NCI-H2227 treated with DMSO at 0.1 percent for 48 hours (cell line): Measurements from ENCODE around the gene NME7.
A peak's percentile ranks its signal among the peaks of the same experiment; 100 is the strongest.
"Not testable (repeated sequence)": the region's sequence is repeated elsewhere in the genome, so short reads cannot be mapped to it uniquely, and the experiment has no call there.

Experiments
- DNase-seq: peaks from one replicate; lab custom pipeline; 2025; lab: John Stamatoyannopoulos, UW

NME7 gene

DNA sequence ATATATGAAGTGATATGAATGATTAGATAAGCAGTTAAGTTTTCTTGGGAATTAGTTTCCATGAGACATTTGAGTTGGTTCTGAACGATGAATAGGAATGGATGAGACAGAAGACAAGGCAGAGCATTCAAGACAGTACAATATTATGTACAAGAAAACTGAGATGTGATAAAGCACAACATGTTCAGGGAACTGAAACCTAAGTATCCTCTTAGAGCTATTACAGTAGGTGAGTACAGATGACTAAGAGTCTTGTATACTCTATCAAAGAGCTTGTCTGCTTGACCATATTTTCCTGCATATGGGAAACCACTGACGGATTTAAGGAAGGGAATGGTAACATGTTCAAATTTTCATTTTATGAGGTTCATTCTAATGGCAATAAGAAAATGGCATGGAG is 61.6 kb downstream of the NME7 start:
- DNase-seq: no peak

DNA sequence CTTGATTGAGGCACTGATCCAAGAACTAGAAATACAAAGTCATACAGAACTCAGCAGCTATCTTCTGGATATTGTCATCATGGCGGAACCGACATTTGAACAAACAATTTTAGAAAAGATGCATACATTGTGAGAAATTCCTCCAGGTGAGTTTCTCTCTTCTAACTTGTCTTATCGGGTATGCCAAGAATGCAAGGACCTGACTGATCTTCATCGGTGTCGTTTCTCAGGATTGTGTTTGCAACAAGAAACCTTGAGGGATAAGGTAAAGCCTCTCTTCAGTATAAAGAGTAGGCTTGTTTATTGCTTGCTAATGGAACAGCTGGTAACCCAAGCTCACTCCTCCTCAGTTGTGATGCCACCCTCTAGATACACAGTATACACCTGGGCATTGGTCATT is 62.2 kb downstream of the NME7 start:
- DNase-seq: no peak

DNA sequence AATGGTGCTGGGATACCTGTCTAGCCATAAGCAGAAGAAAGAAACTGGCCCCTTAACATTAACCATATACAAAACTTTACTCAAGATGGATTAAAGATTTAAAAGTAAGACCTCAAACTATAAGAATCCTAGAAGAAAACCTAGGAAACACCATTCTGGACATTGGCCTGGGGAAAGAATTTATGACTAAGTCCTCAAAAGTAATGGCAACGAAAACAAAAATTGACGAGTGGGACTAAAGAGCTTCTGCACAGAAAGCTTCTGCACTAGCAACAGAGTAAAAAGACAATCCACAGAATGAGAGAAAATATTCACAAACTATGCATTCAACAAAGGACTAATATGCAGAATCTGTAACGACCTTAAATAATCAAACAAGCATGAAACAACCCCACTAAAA is 66.7 kb downstream of the NME7 start:
- DNase-seq: no peak

DNA sequence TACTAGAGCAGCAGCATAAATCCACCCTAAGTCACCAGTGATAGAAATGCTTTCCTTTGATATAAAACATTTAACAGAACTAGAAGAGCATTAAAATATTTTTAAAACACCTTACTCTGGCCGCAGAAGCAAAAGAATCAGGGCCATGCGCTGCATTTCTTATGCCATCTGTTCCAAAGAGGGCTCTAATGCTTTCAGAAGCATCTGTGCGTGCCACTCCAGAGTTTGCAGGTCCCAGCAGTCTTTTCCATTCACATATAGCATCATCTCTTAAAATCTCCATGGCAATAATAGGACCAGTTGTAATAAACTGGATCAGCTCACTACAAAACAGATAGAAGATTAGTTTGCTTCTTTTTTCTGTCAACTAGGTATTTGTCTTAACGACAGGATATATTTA is 69.2 kb downstream of the NME7 start:
- DNase-seq: no peak

DNA sequence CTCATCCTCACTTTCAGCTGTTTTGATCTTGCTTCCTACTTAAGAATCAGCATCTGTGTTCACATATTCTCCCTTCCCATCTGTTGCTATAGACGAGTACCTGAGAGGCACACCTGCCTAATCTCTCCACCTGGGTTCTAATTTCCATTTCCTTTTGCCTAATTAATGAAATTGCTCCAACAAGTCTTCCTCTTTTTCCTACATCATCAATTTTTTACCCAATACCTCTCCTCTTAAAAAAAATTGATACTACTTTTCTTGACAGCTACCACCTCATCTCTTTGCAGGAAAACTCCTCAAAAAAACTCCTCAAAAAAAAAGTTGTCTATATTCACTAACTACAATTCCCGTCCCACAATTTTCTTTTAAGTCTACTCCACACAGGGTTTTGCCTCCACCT is 71.8 kb downstream of the NME7 start:
- no peak for DNase-seq

DNA sequence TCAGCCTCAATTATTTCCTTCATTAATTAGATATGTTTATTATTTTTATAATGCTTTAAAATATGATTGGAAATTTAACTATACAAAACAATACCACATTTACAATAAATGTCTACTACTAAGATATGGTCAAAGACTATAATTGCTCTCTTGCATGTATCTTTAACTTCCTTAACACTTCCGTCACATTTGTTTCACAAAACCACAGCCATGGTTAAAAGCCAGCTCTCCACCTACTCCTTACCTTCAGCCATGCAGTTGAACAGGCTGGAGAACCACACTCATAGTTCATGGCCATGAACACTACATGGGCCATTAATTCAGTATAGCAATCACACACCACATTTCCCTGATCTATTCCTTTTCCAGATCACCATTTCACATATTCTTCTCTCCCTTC is 72.2 kb downstream of the NME7 start:
- no peak for DNase-seq

DNA sequence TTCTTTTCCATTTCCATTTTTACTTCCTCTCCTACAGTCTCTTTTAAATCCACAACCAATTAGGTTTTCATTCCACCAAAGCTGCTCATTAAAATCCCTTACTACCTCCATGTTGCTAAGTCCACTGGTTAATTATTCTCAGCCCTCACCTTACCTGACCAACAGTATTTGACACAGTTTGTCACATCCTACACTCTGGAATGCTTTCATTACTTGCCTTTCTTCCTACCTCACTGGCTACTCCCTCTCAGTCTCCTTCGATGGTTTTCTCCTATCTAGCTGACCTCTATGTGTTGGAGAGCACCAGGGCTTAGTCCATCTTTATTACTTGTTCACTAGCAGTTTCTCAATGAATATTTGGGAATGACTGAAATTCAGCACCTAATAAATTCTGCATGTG is 78.6 kb downstream of the NME7 start:
- no peak for DNase-seq

DNA sequence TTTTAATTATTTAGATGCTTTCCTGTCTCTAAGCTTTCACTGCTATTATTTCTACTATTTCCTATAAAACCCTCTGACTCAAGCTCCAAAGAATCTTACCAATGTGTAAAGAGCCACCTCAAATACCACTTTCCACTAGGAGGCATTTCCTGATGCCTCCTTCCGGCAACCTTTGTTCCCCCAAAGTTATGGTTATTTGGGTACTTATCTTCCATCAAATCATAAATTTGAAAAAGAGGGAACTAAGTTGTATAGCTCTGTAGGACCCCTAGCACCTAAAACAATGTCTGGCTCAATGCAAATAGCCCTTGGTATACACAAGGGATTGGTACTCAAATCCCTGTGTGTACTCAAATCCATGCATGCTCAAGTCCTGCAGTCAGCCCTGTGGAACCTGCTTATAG is 79.6 kb downstream of the NME7 start:
- DNase-seq: no peak

DNA sequence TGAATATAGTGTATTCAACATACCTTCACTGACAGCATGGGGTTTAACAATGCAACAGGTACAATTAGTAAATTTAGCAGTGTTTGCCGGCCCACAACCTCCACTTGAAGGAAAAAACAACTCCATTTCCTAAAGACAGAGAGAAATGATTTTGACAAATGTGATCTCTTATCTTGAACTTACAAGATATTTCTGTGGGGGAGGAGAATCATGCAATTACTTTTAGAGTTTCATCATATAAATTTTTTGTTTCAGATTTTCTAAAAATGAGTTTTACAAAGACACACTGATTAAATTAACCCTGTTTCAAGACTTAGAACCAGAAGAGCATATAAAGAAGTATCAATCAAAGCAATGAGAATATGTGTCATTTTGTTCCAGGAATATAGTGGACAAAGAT is 80.3 kb downstream of the NME7 start:
- no peak for DNase-seq

DNA sequence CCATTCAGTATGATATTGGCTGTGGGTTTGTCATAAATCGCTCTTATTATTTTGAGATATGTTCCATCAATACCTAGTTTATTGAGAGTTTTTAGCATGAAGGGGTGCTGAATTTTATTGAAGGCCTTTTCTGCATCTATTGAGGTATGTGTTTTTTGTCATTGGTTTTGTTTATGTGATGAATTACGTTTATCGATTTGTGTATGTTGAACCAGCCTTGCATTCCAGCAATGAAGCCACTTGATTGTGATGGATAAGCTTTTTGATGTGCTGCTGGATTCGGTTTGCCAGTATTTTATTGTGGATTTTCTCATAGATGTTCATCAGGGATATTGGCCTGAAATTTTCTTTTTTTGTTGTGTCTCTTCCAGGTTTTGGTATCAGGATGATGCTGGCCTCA is 86.0 kb downstream of the NME7 start:
- DNase-seq: not testable (repeated sequence)

DNA sequence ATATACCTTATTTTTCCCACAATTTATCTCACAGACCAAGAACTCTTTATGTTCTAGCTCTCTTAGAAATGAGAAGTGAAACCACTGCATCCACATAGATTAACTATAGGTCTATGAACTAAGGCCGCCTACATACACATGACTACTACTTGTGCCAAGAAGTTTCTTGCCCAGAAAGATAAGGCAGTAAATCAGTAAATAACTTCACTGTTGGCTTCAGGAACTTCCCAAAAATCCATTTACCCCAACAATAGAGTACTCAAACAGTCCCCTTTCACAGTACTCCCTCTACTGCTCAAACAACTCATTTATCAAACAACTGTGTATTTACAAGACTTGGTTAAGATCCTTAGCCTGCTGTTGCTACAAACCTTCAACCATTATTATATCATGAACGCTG is 96.5 kb downstream of the NME7 start:
- no peak for DNase-seq

DNA sequence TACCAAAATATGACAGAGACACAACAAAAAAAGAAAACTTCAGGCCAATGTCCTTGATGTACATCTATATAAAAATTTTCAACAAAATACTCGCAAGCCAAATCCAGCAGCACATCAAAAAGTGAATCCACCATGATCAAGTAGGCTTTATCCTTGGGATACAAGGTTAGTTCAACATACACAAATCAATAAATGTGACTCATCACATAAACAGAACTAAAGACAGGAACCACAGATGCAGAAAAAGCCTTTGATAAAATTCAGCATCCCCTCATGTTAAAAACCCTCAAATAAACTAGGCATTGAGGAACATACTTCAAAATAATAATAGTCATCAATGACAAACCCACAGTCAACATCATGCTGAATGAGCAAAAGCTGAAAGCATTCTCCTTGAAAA is 101.5 kb downstream of the NME7 start:
- no peak for DNase-seq

DNA sequence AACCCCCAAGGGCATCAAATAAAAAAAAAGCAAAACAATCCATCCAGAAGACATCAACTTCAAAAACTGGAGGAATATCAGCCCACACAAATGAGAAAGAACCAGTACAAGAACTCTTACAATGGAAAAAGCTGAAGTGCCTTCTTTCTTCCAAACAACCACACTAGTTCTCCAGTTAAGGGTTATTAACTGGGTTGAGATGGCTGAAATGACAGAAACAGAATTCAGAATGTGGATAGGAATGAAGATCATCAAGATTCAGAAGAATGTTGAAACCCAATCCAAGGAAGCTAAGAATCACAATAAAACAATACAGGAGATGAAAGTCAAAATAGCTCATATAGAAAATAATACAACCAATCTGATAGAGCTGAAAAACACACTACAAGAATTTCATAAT is 104.5 kb downstream of the NME7 start:
- no peak for DNase-seq

DNA sequence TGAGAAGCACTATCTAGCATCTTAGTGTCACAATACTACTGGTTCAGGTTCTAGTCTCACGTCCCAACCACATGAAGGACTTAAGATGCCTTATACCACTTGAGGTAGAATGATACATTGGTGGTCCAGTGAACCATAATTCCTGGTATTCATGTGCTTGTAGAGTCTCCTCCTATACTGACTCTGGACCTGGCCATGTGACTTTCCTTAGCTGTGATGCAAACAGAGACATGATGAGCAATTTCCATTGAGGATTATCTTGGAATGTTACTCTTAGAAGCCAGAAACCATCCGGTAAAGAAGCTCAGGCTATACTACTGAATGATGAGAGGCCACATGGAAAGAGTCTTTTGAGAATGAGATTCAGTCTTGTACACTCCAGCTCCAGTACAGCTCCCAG is 105.7 kb downstream of the NME7 start:
- no peak for DNase-seq

DNA sequence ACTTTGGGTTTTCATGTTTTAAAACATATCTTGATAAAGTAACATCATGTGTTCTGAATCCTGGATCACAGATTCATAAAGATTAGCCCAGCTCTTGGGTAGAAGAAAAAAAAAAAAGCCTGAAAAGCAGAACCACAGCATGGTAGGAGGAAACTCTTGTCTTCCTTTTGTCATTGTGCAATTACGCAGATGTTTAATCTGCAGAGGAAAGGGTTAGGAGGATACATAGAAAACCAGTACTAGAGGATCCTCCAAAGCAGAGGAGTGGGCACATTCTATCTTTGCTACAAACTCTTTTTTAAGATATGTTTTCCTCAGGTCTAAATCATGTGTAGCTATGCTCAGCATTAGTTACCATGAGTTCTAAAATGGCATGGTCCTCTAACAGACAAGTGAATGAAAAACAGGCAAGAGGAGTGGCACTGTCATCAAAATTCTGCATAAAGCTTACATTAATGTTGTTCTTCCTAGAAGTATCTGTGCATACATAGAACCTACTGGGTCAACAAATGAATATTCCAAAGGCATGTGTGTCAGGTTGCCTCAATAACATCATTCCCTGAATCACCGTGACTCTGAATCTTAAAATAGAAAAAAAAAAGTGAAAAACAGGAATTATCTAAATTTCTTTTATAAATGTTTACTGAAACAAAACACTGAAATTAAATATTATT is 107.0 kb downstream of the NME7 start:
- no peak for DNase-seq

DNA sequence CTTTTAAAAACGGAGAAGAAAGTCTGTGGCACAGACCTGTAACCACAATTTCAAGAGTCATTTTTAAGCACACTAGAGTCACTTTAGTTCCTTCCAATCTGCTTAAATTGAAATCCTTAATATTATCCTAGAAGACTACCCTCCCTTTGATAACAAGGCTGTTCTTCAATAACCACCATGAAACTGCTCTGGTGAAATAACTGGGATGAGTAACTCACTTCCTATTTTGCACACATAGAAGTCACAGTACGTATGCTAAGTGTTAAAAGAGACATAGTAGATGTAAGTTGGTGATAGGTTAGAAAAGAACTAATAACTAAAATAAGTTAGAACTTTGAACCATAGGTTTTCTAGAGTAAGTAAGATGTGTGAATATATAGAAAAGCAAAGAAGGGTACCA is 107.8 kb downstream of the NME7 start:
- no peak for DNase-seq

DNA sequence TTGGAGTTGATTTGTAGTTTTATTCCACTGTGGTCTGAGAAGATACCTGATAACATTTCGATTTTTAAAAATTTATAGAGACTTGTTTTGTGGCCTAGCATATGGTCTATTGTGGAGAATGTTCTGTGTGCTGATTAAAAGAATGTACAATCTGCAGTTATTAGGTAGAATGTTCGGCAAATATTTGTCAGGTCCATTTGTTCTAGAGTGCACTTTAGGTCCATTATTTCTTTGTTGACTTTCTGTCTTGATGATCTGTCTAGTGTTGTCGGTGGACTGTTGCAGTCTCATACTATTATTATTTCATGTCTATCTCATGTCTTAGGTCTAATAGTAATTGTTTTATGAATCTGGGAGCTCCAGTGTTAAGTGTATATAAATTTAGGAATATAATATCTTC is 116.8 kb downstream of the NME7 start:
- no peak for DNase-seq

DNA sequence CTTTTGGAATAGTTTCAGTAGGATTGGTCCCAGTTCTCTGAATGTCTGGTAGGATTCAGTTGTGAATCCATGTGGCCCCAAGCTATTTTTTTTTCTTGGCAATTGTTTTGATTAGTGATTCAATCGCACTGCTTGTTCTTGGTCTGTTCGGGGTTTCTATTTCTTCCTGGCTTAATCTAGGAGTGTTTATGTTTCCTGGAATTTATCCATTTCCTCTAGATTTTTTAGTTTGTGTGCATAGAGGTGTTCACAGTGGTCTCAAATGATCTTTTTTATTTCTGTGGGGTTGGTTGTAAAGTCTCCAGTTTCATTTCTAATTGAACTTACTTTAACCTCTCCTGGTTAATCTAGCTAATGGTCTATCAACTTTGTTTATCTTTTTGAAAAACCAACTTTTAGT is 117.6 kb downstream of the NME7 start:
- DNase-seq: no peak

DNA sequence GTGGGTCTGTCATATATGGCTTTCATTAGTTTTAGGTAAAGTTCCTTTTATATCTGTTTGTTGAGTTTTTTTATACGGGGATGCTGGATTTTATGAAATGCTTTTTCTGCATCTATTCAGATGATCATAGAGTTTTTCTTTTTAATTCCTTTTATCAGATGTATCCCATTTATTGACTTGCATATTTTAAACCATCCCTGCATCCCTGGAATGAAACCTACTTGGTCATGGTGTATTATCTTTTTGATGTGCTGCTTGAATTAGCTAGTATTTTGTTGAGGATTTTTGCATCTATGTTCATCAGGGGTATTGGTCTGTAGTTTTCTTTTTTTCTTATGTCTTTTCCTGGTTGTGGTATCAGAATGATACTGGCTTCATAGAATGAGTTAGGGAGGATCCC is 118.0 kb downstream of the NME7 start:
- DNase-seq: no peak

DNA sequence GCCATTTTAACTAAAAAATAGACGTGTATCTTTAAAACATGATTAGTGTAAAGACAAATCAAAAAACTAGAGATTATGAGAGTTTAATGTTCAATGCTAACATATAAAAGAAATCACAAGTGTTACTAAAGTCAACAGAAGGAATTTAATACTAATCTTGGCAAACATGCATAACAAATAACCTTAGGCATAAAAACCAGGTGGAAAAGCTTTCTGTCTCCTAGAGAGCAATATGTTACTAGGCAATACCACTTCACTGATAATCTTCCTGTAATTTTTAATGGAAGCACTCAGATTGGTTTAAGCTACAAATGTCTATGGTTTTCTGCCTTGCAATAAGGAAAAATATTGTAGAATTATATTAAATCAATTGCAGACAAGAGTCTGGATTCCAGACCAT is 121.9 kb downstream of the NME7 start:
- DNase-seq: no peak

DNA sequence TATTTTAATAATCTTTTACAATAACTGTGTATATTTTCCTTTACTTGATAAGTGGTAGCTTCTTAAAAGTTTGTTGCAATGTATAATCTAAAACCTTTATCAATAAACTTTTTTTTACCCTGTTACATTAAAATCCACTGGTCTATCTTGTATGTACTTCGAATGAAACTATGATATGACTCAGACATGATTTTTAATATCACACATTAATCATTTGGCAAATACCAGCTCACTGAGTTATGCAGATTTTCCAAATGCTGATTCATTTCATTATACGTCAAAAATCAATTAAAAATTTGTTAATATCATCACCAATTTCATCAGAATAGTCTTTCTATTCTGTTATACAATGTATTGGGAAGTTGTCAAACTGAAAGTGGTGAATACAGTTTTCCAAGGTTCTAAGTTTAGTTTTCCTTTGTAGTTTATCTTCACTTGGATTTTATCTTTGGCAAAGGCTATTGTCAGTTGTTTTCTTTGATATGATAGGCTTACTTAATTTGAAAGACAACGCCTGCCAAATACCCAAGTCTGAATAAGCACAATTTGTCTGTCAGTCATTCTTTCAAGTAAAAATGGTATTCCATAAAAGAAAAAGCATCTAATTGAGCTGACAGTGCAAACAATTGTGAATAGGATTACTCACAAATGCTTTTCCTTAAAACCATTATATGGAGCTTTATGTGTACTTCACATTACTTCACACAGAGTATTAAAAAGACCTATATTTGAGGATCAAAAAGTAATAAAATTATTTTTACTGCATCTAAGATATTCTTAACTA is 127.0 kb downstream of the NME7 start:
- peak; percentile 2 for DNase-seq

DNA sequence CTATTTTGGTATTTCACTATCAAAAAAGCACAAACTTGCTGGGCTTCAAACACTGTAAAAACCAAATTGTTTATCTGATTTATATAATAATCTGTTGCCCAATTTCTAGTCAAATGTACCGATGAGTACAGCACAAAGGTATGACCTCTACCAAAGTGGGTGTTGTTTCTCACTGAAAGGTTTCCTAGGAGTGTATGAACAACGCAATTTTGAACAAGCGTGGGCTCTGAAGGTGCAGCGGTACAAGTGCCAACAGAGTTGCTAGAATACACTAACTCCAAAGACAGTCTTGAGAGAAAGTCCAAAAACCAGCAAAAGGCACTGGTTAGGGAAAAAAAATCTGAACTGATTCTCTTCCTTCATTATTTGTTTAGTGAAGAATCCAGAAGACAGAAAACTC is 130.7 kb downstream of the NME7 start:
- DNase-seq: no peak

DNA sequence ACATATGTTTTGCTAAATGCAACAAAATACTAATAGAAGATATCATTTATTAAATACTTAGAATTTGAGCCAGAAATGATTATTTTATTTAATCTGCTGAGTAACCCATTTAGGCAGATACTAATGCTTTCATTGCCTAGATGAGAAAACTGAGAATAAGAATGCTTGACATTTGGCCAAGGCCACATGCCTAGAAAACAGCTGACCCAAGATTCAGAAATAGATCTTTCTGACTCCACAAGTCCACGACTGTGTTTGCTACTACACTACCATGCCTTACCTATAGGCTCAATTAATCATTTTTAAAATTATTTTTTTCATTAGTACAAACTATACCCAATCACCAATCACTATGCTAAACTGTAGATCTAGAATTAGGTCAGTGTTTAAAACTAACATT is 131.5 kb downstream of the NME7 start:
- DNase-seq: no peak

DNA sequence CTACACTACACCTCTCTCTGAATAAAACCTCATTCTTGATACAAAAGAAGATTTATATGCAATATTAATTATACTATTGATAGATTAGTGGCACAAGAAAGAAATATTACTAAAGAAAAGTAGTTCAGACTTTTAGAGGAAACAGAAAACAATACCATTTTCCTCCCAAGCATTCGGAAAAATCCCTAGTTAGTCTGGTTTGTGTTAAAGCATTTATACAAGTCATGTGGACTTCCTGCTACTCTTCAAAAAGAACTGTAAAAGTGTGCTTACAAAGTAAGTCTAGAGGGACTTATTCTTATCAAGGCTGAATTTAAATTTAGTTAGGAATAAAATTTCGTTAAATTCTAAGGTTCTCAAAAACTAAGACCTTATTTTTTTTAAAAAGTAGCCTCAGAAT is 132.0 kb downstream of the NME7 start:
- no peak for DNase-seq
